VCaP (cell line): Measurements from ENCODE around the gene TXLNG.
"Not testable (repeated sequence)": the region's sequence is repeated elsewhere in the genome, so short reads cannot be mapped to it uniquely, and the experiment has no call there.

Source experiments
- H3K27ac ChIP-seq: fragments of 450-650 bp; 2 replicates; pipeline ENCODE4 v1.5.1; 2017
- TF ChIP-seq, protein P1 (sequence below): fragments of 450-650 bp; conservative IDR thresholded peaks from 2 replicates; pipeline ENCODE4 v1.5.1; 2017; ENCODE audit warnings: mild to moderate bottlenecking, moderate library complexity

The TXLNG gene

GRCh38 chrX:16772460-16772859, 13.8 kb upstream of the TXLNG start:
- H3K27ac ChIP-seq = no peak overlapping the region
- TF ChIP-seq, protein P1, sequence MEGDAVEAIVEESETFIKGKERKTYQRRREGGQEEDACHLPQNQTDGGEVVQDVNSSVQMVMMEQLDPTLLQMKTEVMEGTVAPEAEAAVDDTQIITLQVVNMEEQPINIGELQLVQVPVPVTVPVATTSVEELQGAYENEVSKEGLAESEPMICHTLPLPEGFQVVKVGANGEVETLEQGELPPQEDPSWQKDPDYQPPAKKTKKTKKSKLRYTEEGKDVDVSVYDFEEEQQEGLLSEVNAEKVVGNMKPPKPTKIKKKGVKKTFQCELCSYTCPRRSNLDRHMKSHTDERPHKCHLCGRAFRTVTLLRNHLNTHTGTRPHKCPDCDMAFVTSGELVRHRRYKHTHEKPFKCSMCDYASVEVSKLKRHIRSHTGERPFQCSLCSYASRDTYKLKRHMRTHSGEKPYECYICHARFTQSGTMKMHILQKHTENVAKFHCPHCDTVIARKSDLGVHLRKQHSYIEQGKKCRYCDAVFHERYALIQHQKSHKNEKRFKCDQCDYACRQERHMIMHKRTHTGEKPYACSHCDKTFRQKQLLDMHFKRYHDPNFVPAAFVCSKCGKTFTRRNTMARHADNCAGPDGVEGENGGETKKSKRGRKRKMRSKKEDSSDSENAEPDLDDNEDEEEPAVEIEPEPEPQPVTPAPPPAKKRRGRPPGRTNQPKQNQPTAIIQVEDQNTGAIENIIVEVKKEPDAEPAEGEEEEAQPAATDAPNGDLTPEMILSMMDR = no peak

GRCh38 chrX:16774746-16775145, 11.5 kb upstream of the TXLNG start:
- no peak overlapping the region for H3K27ac ChIP-seq
- TF ChIP-seq, protein P1 = no peak

DNA sequence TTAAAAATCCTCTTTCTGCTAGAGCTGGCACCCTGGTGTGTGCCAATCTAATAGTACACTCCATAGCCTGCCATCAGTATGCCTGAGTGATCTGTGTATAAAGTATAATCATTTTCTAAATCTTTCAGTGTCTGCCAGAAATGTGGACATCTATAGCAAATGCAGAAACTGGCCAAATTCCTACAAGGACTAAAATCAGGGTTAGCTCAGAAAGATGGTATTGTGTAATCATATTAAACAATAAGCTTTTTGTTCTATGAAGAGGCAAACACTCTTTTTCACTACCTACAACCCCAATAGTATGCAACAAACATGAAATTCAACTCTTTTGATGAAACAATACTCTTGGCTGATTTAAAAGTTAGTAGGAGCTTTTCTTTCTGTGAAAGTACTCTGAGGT, 7.7 kb upstream of the TXLNG start:
- TF ChIP-seq, protein P1 = no peak
- H3K27ac ChIP-seq = no peak overlapping the region

DNA sequence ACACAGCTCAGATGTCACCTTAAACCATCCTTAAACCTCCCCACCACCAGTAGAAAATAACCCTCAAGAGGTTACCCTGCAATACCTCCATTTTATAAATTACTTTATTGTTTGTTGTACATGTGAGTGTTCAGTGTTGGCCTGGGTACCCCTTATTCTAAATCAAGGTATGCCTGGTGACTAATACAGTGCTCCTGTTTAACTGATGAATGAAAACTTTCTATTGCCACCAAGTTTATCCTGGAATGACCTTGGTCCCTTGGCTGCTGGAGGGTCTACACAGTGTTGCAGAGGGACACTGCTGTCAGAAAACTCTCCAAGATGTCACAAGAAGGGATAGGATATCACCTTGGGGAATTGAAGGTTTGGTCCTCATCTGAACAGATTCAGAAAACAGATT, 7.3 kb upstream of the TXLNG start:
- TF ChIP-seq, protein P1 = no peak
- no peak overlapping the region for H3K27ac ChIP-seq

GRCh38 chrX:16779815-16780214, 6.5 kb upstream of the TXLNG start:
- not testable (repeated sequence) for H3K27ac ChIP-seq

- TF ChIP-seq, protein P1 = no peak
- no peak overlapping the region for H3K27ac ChIP-seq
Measured at GRCh38 chrX:16783452-16783851, 2.8 kb upstream of the TXLNG start.

- H3K27ac ChIP-seq = not testable (repeated sequence)
Measured at GRCh38 chrX:16784440-16784839, 1.8 kb upstream of the TXLNG start.

DNA sequence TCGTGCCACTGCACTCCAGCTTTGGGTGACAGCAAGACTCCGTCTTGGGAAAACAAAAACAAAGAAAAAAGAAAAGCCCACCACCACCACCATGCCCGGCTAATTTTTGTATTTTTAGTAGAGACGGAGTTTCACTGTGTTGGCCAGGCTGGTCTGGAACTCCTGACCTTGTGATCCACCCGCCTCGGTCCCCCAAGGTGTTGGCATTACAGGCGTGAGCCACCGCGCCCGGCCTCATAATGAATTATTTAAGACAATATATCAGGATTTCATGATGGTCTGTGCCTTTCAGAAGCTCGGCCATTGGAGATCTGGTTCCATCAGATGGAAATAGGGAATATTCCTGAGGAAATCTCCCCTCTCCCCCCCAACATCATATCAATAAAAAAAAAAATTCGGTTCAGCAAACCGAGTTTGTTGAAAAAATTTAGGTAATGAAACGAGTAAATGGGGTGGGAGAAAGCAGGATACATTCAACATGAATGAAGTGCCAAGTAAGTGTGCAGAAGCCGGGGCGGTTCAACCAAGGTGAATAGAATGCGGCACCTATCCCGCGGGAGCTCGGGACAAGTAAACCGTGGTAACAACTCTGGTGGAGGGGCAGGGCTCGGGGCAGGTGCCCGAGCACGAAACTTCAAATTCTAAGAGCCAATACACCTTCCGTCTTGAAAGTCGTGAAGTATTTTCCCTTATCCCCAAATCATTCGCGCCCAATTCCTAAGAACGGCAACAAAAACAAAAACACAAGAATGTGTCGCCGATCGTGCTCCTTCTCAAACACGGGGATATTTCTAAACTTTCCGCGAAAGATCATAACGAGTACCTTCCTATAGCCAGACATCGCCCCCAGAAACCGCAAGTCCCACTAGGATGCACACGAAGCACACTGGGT, 773 bp upstream of the TXLNG start:
- TF ChIP-seq, protein P1 = no peak
- peak overlapping the region; percentile 63 for H3K27ac ChIP-seq
